ENCODE measurements around the gene CTNNA3.

The CTNNA3 gene

DNA sequence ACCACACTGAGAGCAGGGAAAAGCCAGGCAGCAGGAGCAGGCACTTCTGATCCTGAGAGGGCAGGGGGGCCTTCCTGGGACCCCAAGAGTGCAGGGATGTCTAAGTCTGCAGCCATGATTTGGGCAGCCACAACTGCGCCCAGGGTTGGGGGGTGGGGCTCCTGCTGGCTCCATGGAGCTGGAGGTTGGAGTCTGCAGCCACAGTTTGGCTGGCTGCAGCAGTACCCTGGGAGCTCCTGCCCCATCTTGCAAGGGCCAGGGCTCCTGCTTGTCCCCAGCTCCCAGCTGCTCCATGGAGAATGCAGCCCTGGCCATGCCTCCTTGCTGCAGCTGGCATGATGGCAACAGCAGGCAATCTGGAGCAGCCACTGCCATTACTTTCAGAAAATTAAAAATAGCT, 1449.8 kb downstream of the CTNNA3 start:
- Histone ChIP-seq H3K36me3 (ENCODE audit: control insufficient read depth, insufficient read depth, low read length) (no peaks in the 10 kb centered on the region), H3K4me1 (ENCODE audit: control insufficient read depth, insufficient read depth, low read length, poor library complexity, severe bottlenecking) (no peaks in the 10 kb centered on the region), H3K9me3 (ENCODE audit: control insufficient read depth, low read length) (no peaks in the 10 kb centered on the region), H3K27me3 (replicated peaks; ENCODE audit: control insufficient read depth, insufficient read depth, low read length, poor library complexity, severe bottlenecking) (no peaks in the 10 kb centered on the region), H3K27ac (ENCODE audit: insufficient read depth, low read length, poor library complexity, severe bottlenecking) (no peak overlapping the region), H3K4me3 (ENCODE audit: insufficient read depth, low read depth, low read length, poor library complexity, severe bottlenecking) (no peak overlapping the region)
- DNase-seq, result no peak

- no peak overlapping the region for H3K4me3 ChIP-seq (ENCODE audit: insufficient read depth, low read depth, low read length, poor library complexity, severe bottlenecking)
- H3K9me3 ChIP-seq (ENCODE audit: control insufficient read depth, low read length), result no peaks in the 10 kb centered on the region
- DNase-seq, result no peak
- H3K36me3 ChIP-seq (ENCODE audit: control insufficient read depth, insufficient read depth, low read length), result no peaks in the 10 kb centered on the region
- no peaks in the 10 kb centered on the region for H3K4me1 ChIP-seq (ENCODE audit: control insufficient read depth, insufficient read depth, low read length, poor library complexity, severe bottlenecking)
- no peaks in the 10 kb centered on the region for H3K27me3 ChIP-seq (replicated peaks; ENCODE audit: control insufficient read depth, insufficient read depth, low read length, poor library complexity, severe bottlenecking)
- no peak overlapping the region for H3K27ac ChIP-seq (ENCODE audit: insufficient read depth, low read length, poor library complexity, severe bottlenecking)
These were observed 1451.0 kb downstream of the CTNNA3 start for GRCh38 chr10:66244953-66245352.

- H3K36me3 ChIP-seq (ENCODE audit: control insufficient read depth, insufficient read depth, low read length), result no peaks in the 10 kb centered on the region
- no peak for DNase-seq
- H3K4me3 ChIP-seq (ENCODE audit: insufficient read depth, low read depth, low read length, poor library complexity, severe bottlenecking), result no peak overlapping the region
- no peaks in the 10 kb centered on the region for H3K27me3 ChIP-seq (replicated peaks; ENCODE audit: control insufficient read depth, insufficient read depth, low read length, poor library complexity, severe bottlenecking)
- no peak overlapping the region for H3K27ac ChIP-seq (ENCODE audit: insufficient read depth, low read length, poor library complexity, severe bottlenecking)
- no peaks in the 10 kb centered on the region for H3K4me1 ChIP-seq (ENCODE audit: control insufficient read depth, insufficient read depth, low read length, poor library complexity, severe bottlenecking)
- H3K9me3 ChIP-seq (ENCODE audit: control insufficient read depth, low read length), result no peaks in the 10 kb centered on the region
These were observed 1453.1 kb downstream of the CTNNA3 start for GRCh38 chr10:66242885-66243284.

- no peaks in the 10 kb centered on the region for H3K9me3 ChIP-seq (ENCODE audit: control insufficient read depth, low read length)
- H3K4me1 ChIP-seq (ENCODE audit: control insufficient read depth, insufficient read depth, low read length, poor library complexity, severe bottlenecking), result no peaks in the 10 kb centered on the region
These were observed 1456.9 kb downstream of the CTNNA3 start for GRCh38 chr10:66239062-66239461.

DNA sequence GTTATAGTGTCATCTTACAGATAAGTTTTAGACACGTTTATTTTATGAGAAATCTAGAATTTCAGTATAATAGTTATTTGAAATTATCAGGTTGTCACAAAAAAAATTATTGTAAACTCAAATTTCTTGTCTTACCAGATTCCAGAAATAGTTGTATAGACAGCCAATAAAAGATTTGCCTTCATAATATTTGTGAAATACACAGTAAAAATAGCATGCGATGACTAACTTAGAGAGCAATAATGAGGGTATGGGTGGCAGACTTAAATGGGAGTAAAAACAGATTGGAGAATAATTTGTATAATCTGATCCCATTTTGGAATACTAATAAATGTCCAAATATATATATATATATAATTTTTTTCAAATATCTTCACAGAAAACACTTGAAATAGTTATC, 1457.7 kb downstream of the CTNNA3 start:
- H3K27me3 ChIP-seq (replicated peaks; ENCODE audit: control insufficient read depth, insufficient read depth, low read length, poor library complexity, severe bottlenecking), result no peaks in the 10 kb centered on the region
- no peaks in the 10 kb centered on the region for H3K9me3 ChIP-seq (ENCODE audit: control insufficient read depth, low read length)
- H3K36me3 ChIP-seq (ENCODE audit: control insufficient read depth, insufficient read depth, low read length), result no peaks in the 10 kb centered on the region
- no peak overlapping the region for H3K4me3 ChIP-seq (ENCODE audit: insufficient read depth, low read depth, low read length, poor library complexity, severe bottlenecking)
- H3K27ac ChIP-seq (ENCODE audit: insufficient read depth, low read length, poor library complexity, severe bottlenecking), result no peak overlapping the region
- no peaks in the 10 kb centered on the region for H3K4me1 ChIP-seq (ENCODE audit: control insufficient read depth, insufficient read depth, low read length, poor library complexity, severe bottlenecking)
- DNase-seq, result no peak

More at GRCh38 chr10:66239062-66239461, 1456.9 kb downstream of the CTNNA3 start:
- DNase-seq, result no peak
- H3K36me3 ChIP-seq (ENCODE audit: control insufficient read depth, insufficient read depth, low read length), result no peaks in the 10 kb centered on the region
- no peak overlapping the region for H3K27ac ChIP-seq (ENCODE audit: insufficient read depth, low read length, poor library complexity, severe bottlenecking)
- H3K4me3 ChIP-seq (ENCODE audit: insufficient read depth, low read depth, low read length, poor library complexity, severe bottlenecking), result no peak overlapping the region
- H3K27me3 ChIP-seq (replicated peaks; ENCODE audit: control insufficient read depth, insufficient read depth, low read length, poor library complexity, severe bottlenecking), result no peaks in the 10 kb centered on the region

GRCh38 chr10:66234872-66235271, 1461.1 kb downstream of the CTNNA3 start:
- Histone ChIP-seq H3K36me3 (ENCODE audit: control insufficient read depth, insufficient read depth, low read length) (no peaks in the 10 kb centered on the region), H3K9me3 (ENCODE audit: control insufficient read depth, low read length) (no peaks in the 10 kb centered on the region), H3K27ac (ENCODE audit: insufficient read depth, low read length, poor library complexity, severe bottlenecking) (no peak overlapping the region), H3K4me3 (ENCODE audit: insufficient read depth, low read depth, low read length, poor library complexity, severe bottlenecking) (no peak overlapping the region), H3K4me1 (ENCODE audit: control insufficient read depth, insufficient read depth, low read length, poor library complexity, severe bottlenecking) (no peaks in the 10 kb centered on the region), H3K27me3 (replicated peaks; ENCODE audit: control insufficient read depth, insufficient read depth, low read length, poor library complexity, severe bottlenecking) (no peaks in the 10 kb centered on the region)
- DNase-seq, result no peak

DNA sequence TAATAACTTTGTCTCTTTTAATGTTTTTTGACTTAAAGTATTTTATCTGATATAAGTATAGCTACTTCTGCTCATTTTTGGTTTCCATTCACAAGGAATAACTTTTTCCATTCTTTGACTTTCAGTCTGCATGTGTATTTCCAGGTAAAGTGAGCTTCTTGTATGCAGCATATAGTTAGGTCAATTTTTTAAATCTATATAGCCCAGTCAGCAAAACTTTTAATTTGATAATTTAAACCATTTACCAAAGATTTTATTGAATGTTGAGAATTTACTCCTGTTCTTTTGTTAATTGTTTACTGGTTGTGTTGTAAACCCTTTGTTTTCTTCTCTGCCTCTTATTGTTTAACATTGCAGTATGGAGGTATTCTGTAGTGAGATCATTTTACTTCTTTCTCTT, 1467.1 kb downstream of the CTNNA3 start:
- no peak overlapping the region for H3K27ac ChIP-seq (ENCODE audit: insufficient read depth, low read length, poor library complexity, severe bottlenecking)
- DNase-seq, result no peak
- H3K36me3 ChIP-seq (ENCODE audit: control insufficient read depth, insufficient read depth, low read length), result no peaks in the 10 kb centered on the region

GRCh38 chr10:66223656-66224055, 1472.3 kb downstream of the CTNNA3 start:
- H3K36me3 ChIP-seq (ENCODE audit: control insufficient read depth, insufficient read depth, low read length), result no peaks in the 10 kb centered on the region
- no peak for DNase-seq

More for the DNA sequence above, 1467.1 kb downstream of the CTNNA3 start:
- Histone ChIP-seq H3K9me3 (ENCODE audit: control insufficient read depth, low read length) (no peaks in the 10 kb centered on the region), H3K27me3 (replicated peaks; ENCODE audit: control insufficient read depth, insufficient read depth, low read length, poor library complexity, severe bottlenecking) (no peaks in the 10 kb centered on the region), H3K4me1 (ENCODE audit: control insufficient read depth, insufficient read depth, low read length, poor library complexity, severe bottlenecking) (no peaks in the 10 kb centered on the region), H3K4me3 (ENCODE audit: insufficient read depth, low read depth, low read length, poor library complexity, severe bottlenecking) (no peak overlapping the region)

DNA sequence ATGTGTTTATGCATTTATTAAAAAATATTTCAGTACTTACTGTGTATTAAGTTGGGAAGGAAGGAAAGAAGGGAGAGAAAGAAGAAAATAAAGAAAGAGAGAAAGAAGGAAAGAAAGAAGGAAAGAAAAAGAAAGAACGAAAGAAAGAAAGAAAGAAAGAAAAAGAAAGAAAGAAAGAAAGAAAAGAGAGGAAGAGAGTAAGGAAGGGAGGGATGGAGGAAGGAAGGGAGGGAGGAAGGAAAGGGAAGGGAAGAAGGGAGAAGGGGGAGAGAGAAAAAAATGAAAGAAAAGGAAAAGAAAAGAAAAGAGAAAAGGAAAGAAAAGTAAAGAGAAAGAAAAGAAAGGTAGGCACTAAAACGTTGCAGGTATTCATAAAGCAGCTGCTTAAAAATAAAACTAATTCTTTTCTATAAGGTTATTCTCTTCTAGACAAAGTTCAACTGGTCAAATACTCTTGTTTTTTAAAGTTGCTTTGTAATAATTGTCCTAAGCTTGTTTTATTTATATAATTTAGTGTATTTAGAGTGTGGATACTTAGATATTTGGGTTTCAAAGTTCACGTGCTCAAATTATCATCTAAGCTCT, 1473.4 kb downstream of the CTNNA3 start:
- H3K27me3 ChIP-seq (replicated peaks; ENCODE audit: control insufficient read depth, insufficient read depth, low read length, poor library complexity, severe bottlenecking), result no peaks in the 10 kb centered on the region
- DNase-seq, result no peak
- H3K27ac ChIP-seq (ENCODE audit: insufficient read depth, low read length, poor library complexity, severe bottlenecking), result no peak overlapping the region
- no peaks in the 10 kb centered on the region for H3K9me3 ChIP-seq (ENCODE audit: control insufficient read depth, low read length)
- H3K4me3 ChIP-seq (ENCODE audit: insufficient read depth, low read depth, low read length, poor library complexity, severe bottlenecking), result no peak overlapping the region
- H3K36me3 ChIP-seq (ENCODE audit: control insufficient read depth, insufficient read depth, low read length), result no peaks in the 10 kb centered on the region
- no peaks in the 10 kb centered on the region for H3K4me1 ChIP-seq (ENCODE audit: control insufficient read depth, insufficient read depth, low read length, poor library complexity, severe bottlenecking)

More at GRCh38 chr10:66223656-66224055, 1472.3 kb downstream of the CTNNA3 start:
- Histone ChIP-seq H3K9me3 (ENCODE audit: control insufficient read depth, low read length) (no peaks in the 10 kb centered on the region), H3K4me3 (ENCODE audit: insufficient read depth, low read depth, low read length, poor library complexity, severe bottlenecking) (no peak overlapping the region), H3K27me3 (replicated peaks; ENCODE audit: control insufficient read depth, insufficient read depth, low read length, poor library complexity, severe bottlenecking) (no peaks in the 10 kb centered on the region), H3K27ac (ENCODE audit: insufficient read depth, low read length, poor library complexity, severe bottlenecking) (no peak overlapping the region), H3K4me1 (ENCODE audit: control insufficient read depth, insufficient read depth, low read length, poor library complexity, severe bottlenecking) (no peaks in the 10 kb centered on the region)

- H3K4me3 ChIP-seq (ENCODE audit: insufficient read depth, low read depth, low read length, poor library complexity, severe bottlenecking), result no peak overlapping the region
- H3K27ac ChIP-seq (ENCODE audit: insufficient read depth, low read length, poor library complexity, severe bottlenecking), result no peak overlapping the region
- no peaks in the 10 kb centered on the region for H3K27me3 ChIP-seq (replicated peaks; ENCODE audit: control insufficient read depth, insufficient read depth, low read length, poor library complexity, severe bottlenecking)
- no peaks in the 10 kb centered on the region for H3K4me1 ChIP-seq (ENCODE audit: control insufficient read depth, insufficient read depth, low read length, poor library complexity, severe bottlenecking)
- no peaks in the 10 kb centered on the region for H3K9me3 ChIP-seq (ENCODE audit: control insufficient read depth, low read length)
- DNase-seq, result no peak
- H3K36me3 ChIP-seq (ENCODE audit: control insufficient read depth, insufficient read depth, low read length), result no peaks in the 10 kb centered on the region
These were observed 1476.9 kb downstream of the CTNNA3 start for GRCh38 chr10:66218981-66219587.
